H1 (cell line): Measurements from ENCODE around the gene PPP1R12C. TPM values are rescaled to one million over a fixed set of nuclear protein-coding genes. Genes with fewer than 3 reads are reported as not detected.

Experiments
- CTCF ChIA-PET: fragments of 300-600 bp; sonication (Branson Sonifier 250); formaldehyde crosslinking; loops from one replicate; lab custom pipeline; 2021; ENCODE audit not compliant: partially characterized antibody; lab: Charles Lee
- POLR2A ChIA-PET: fragments of 300-600 bp; sonication (Branson Sonifier 250); formaldehyde crosslinking; loops from one replicate; lab custom pipeline; 2021; ENCODE audit warnings: inconsistent platforms; ENCODE audit not compliant: partially characterized antibody; lab: Charles Lee
- DNase-seq, 2 experiments: peaks; one replicate each; pipeline versions ENCODE4 v3.0.0 to v3.0.0-alpha.2; 2010 to 2022; ENCODE audit warnings: low spot score in 2 of 2, low read depth in 1 of 2, mixed read lengths in 1 of 2
- FAIRE-seq: peaks from 2 replicates; lab custom pipeline; 2011; peaks lifted over from hg19 to GRCh38; lab: Jason Lieb, UNC
- H2AFZ ChIP-seq: 2 replicates; pipeline ENCODE4 v1.8.1; 2012; ENCODE audit warnings: low read length, inconsistent platforms
- H2AK5ac ChIP-seq: 2 replicates; pipeline ENCODE4 v1.6.1; 2013; ENCODE audit warnings: low read depth, low read length
- H2BK120ac ChIP-seq: replicated peaks from 2 replicates; pipeline ENCODE3; 2013; ENCODE audit warnings: low read depth, low read length, inconsistent platforms
- H2BK12ac ChIP-seq: 2 replicates; pipeline ENCODE4 v1.6.1; 2013; ENCODE audit warnings: low read depth, low read length
- H2BK15ac ChIP-seq: 2 replicates; pipeline ENCODE4 v1.6.1; 2013; ENCODE audit warnings: low read length
- H2BK20ac ChIP-seq: 2 replicates; pipeline ENCODE4 v1.6.1; 2013; ENCODE audit warnings: low read length
- H2BK5ac ChIP-seq: 2 replicates; pipeline ENCODE4 v1.6.1; 2013; ENCODE audit warnings: low read depth, low read length
- H3K14ac ChIP-seq: 2 replicates; pipeline ENCODE4 v1.6.1; 2013; ENCODE audit warnings: inconsistent platforms; ENCODE audit not compliant: insufficient read length
- H3K18ac ChIP-seq: 2 replicates; pipeline ENCODE4 v1.6.1; 2013; ENCODE audit warnings: low read length; ENCODE audit errors: extremely low read depth
- H3K23ac ChIP-seq: 2 replicates; pipeline ENCODE4 v1.6.1; 2013; ENCODE audit warnings: inconsistent platforms; ENCODE audit not compliant: insufficient read length
- H3K23me2 ChIP-seq: 2 replicates; pipeline ENCODE4 v1.6.1; 2013; ENCODE audit warnings: low read depth, low read length
- H3K27ac ChIP-seq: 2 replicates; pipeline ENCODE4 v1.6.1; 2011; ENCODE audit warnings: low read depth, low read length, inconsistent platforms
- H3K27me3 ChIP-seq, 4 experiments: replicated peaks in 1 of 4; 1 replicate in 1 of 4; 2 replicates in 3 of 4; pipeline versions ENCODE4 v1.6.1 to v1.8.1; 2011 to 2013; ENCODE audit warnings: low read length in 3 of 4, mild to moderate bottlenecking in 3 of 4, inconsistent platforms in 2 of 4, mixed read lengths in 2 of 4, moderate library complexity in 1 of 4; ENCODE audit not compliant: control insufficient read depth in 3 of 4, insufficient read depth in 3 of 4; ENCODE audit errors: extremely low read depth in 1 of 4
- H3K36me3 ChIP-seq, 4 experiments: 2 replicates each; pipeline versions ENCODE4 v1.6.1 to v1.8.1; 2011 to 2013; ENCODE audit warnings: mild to moderate bottlenecking in 4 of 4, low read length in 3 of 4, moderate library complexity in 2 of 4, control low read depth in 1 of 4, inconsistent platforms in 1 of 4; ENCODE audit not compliant: insufficient read depth in 4 of 4, control insufficient read depth in 2 of 4
- H3K4ac ChIP-seq: replicated peaks from 2 replicates; pipeline ENCODE3; 2013; ENCODE audit warnings: low read length, low read depth, mixed read lengths, inconsistent platforms; ENCODE audit not compliant: insufficient read length
- H3K4me1 ChIP-seq, 4 experiments: replicated peaks in 1 of 4; 1 replicate in 1 of 4; 2 replicates in 3 of 4; pipeline versions ENCODE4 v1.6.1 to v1.8.1; 2011 to 2013; ENCODE audit warnings: low read length in 3 of 4, inconsistent platforms in 2 of 4, mixed read lengths in 1 of 4; ENCODE audit not compliant: insufficient read depth in 4 of 4, control insufficient read depth in 3 of 4
- H3K4me2 ChIP-seq, 2 experiments: 2 replicates each; pipeline versions ENCODE4 v1.6.1 to v1.8.1; 2011 to 2013; ENCODE audit warnings: low read depth in 2 of 2, low read length in 2 of 2, control low read depth in 1 of 2, inconsistent platforms in 1 of 2, mild to moderate bottlenecking in 1 of 2; ENCODE audit not compliant: insufficient read depth in 1 of 2
- H3K4me3 ChIP-seq, 4 experiments: fragments of 200-600, 300-600 bp in 1 of 4; sonication (generic), shearing (Covaris generic), sonication (Bioruptor Twin) in 1 of 4; 2 replicates each; pipeline versions ENCODE4 v1.5.1 to v1.8.1; 2011 to 2016; ENCODE audit warnings: low read length in 4 of 4, low read depth in 3 of 4, control low read depth in 2 of 4, inconsistent platforms in 2 of 4, mild to moderate bottlenecking in 2 of 4, mixed read lengths in 1 of 4, moderate library complexity in 1 of 4; ENCODE audit not compliant: insufficient read depth in 2 of 4; ENCODE audit errors: extremely low read depth in 1 of 4
- H3K56ac ChIP-seq: replicated peaks from 2 replicates; pipeline ENCODE3; 2013; ENCODE audit warnings: low read depth, mild to moderate bottlenecking, mixed read lengths, low read length, inconsistent platforms; ENCODE audit not compliant: insufficient read length
- H3K79me1 ChIP-seq: 2 replicates; pipeline ENCODE4 v1.6.1; 2013; ENCODE audit warnings: low read depth, low read length, control low read depth
- H3K79me2 ChIP-seq, 2 experiments: 2 replicates each; pipeline versions ENCODE4 v1.6.1 to v1.8.1; 2012 to 2013; ENCODE audit warnings: low read length in 2 of 2, mild to moderate bottlenecking in 2 of 2, inconsistent platforms in 1 of 2; ENCODE audit not compliant: insufficient read depth in 2 of 2, control insufficient read depth in 1 of 2
- H3K9ac ChIP-seq, 4 experiments: replicated peaks in 1 of 4; 1 replicate in 1 of 4; 2 replicates in 3 of 4; pipeline versions ENCODE4 v1.6.1 to v1.8.1; 2011 to 2013; ENCODE audit warnings: low read depth in 3 of 4, low read length in 3 of 4, control low read depth in 2 of 4, mild to moderate bottlenecking in 2 of 4, moderate library complexity in 2 of 4, inconsistent platforms in 1 of 4; ENCODE audit errors: extremely low read depth in 1 of 4
- H3K9me3 ChIP-seq, 2 experiments: 2 replicates each; pipeline versions ENCODE4 v1.6.1 to v1.8.1; 2012 to 2013; ENCODE audit warnings: mild to moderate bottlenecking in 2 of 2, moderate library complexity in 2 of 2, control low read depth in 1 of 2, inconsistent platforms in 1 of 2, low read depth in 1 of 2, low read length in 1 of 2, mixed read lengths in 1 of 2; ENCODE audit not compliant: insufficient read depth in 2 of 2
- H4K20me1 ChIP-seq, 2 experiments: replicated peaks in 1 of 2; 2 replicates each; pipeline versions ENCODE3 to v1.8.1; 2011 to 2013; ENCODE audit warnings: inconsistent platforms in 2 of 2, low read length in 2 of 2, mild to moderate bottlenecking in 1 of 2; ENCODE audit not compliant: insufficient read depth in 2 of 2, control insufficient read depth in 1 of 2
- H4K5ac ChIP-seq: 2 replicates; pipeline ENCODE4 v1.6.1; 2013; ENCODE audit warnings: low read length, low read depth, mixed read lengths, inconsistent platforms; ENCODE audit not compliant: insufficient read length
- H4K8ac ChIP-seq: 2 replicates; pipeline ENCODE4 v1.8.0; 2013; ENCODE audit warnings: mild to moderate bottlenecking, moderate library complexity, low read length, inconsistent platforms; ENCODE audit not compliant: insufficient read depth; ENCODE audit errors: extremely low read depth
- H4K91ac ChIP-seq: replicated peaks from 2 replicates; pipeline ENCODE3; 2013; ENCODE audit warnings: low read length, mixed read lengths, inconsistent platforms; ENCODE audit not compliant: insufficient read length
- BCL11A ChIP-seq, 2 experiments: IDR thresholded peaks; one replicate each; pipeline ENCODE4 v1.6.1; 2011; ENCODE audit warnings: low read depth in 2 of 2, low read length in 2 of 2, mild to moderate bottlenecking in 2 of 2
- EP300 ChIP-seq, 2 experiments: IDR thresholded peaks; 1 replicate in 1 of 2; 2 replicates in 1 of 2; pipeline ENCODE4 v1.6.1; 2011 to 2012; ENCODE audit warnings: low read depth in 2 of 2, low read length in 2 of 2, mild to moderate bottlenecking in 2 of 2, borderline replicate concordance in 1 of 2, inconsistent platforms in 1 of 2, moderate library complexity in 1 of 2
- HDAC2 ChIP-seq, 2 experiments: fragments of 300-600 bp in 1 of 2; sonication (generic) in 1 of 2; IDR thresholded peaks; 2 replicates each; pipeline ENCODE4 v1.6.1; 2011 to 2012; ENCODE audit warnings: low read depth in 2 of 2, low read length in 2 of 2, mild to moderate bottlenecking in 2 of 2, moderate library complexity in 2 of 2, borderline replicate concordance in 1 of 2, inconsistent platforms in 1 of 2
- JUN ChIP-seq: IDR thresholded peaks from 2 replicates; pipeline ENCODE4 v1.6.1; 2011; ENCODE audit warnings: low read depth, mild to moderate bottlenecking, improper control_type of control experiment, low read length
- KDM1A ChIP-seq: fragments of 200-600, 300-600 bp; sonication (generic); IDR thresholded peaks from 2 replicates; pipeline ENCODE4 v1.7.1; 2016; ENCODE audit warnings: mild to moderate bottlenecking, low read length, borderline replicate concordance
- RNF2 ChIP-seq: fragments of 200-900, 300-1000 bp; sonication (generic); IDR thresholded peaks from 2 replicates; pipeline ENCODE4 v1.7.1; 2016; ENCODE audit warnings: borderline replicate concordance, low read depth, mild to moderate bottlenecking, antibody characterized with exemption, low read length; ENCODE audit not compliant: poor library complexity, severe bottlenecking; ENCODE audit errors: missing control alignments
- RXRA ChIP-seq: IDR thresholded peaks from 2 replicates; pipeline ENCODE4 v1.6.1; 2011; ENCODE audit warnings: low read depth, mild to moderate bottlenecking, low read length, moderate library complexity; ENCODE audit not compliant: insufficient read depth
- SIX5 ChIP-seq: IDR thresholded peaks from 2 replicates; pipeline ENCODE4 v1.6.1; 2011; ENCODE audit warnings: mild to moderate bottlenecking, low read depth, low read length
- SP4 ChIP-seq: IDR thresholded peaks from 2 replicates; pipeline ENCODE4 v1.6.1; 2012; ENCODE audit warnings: low read length, inconsistent platforms
- SUZ12 ChIP-seq: fragments of 200-600 bp; sonication (generic); IDR thresholded peaks from 2 replicates; pipeline ENCODE4 v1.6.1; 2012; ENCODE audit warnings: mild to moderate bottlenecking, inconsistent platforms, low read length, moderate library complexity, mixed read lengths
- WGBS, 2 experiments: shearing (Covaris generic) in 1 of 2; methylation state at CpG; one replicate each; pipeline versions ENCODE4 v1.1.6 to v1.1.7; 2013 to 2015; ENCODE audit warnings: low lambda C conversion rate in 2 of 2, mixed read lengths in 2 of 2, inconsistent platforms in 1 of 2, low coverage in 1 of 2, missing lambda C conversion rate in 1 of 2; ENCODE audit not compliant: insufficient replicate concordance in 2 of 2, insufficient coverage in 1 of 2, insufficient read length in 1 of 2; ENCODE audit errors: extremely low coverage in 1 of 2, missing lambda C conversion rate in 1 of 2; 5-methylcytosine and 5-hydroxymethylcytosine counted together
- polyA plus RNA-seq, 7 experiments: library from polyadenylated mRNA; depleted of rRNA in 3 of 7; stranded (reverse) in 5 of 7; unstranded in 2 of 7; fragments of >200 nt in 5 of 7; fragments of 200-250 nt in 2 of 7; gene quantifications; 1 replicate in 5 of 7; 2 replicates in 1 of 7; 4 replicates in 1 of 7; pipeline versions ENCODE4 v1.2.1 to v1.2.3, GENCODE V29; 2011 to 2013; ENCODE audit warnings: missing spikeins in 2 of 7, mixed read lengths in 2 of 7
- total RNA-seq: library from RNA; stranded (reverse); fragmentation: NEBNext Ultra II Directional; extraction: Animal tissue kit (Norgen Biotek cat#: 25700); gene quantifications from 2 replicates; pipeline ENCODE4 v1.2.1, GENCODE V29; 2021

PPP1R12C gene
- total and polyA plus RNA-seq, 2 of the 8 experiments (the other 6 are each of a cell fraction or from before 2014, with no cell fraction given) = 31.7 to 71.5 TPM

GRCh38 chr19:55117663-55118391 is 390 bp upstream of the PPP1R12C start:
- Histone ChIP-seq H3K56ac (peak overlapping the region; percentile 83), H3K27me3 (no peaks in the 10 kb centered on the region), H2BK120ac (no peak overlapping the region), H3K4ac (no peak overlapping the region), H3K27ac (0 out of 2 replicates have a peak overlapping the region, but pooled peaks have one; percentile 22), H3K18ac (no peak overlapping the region; the same call in 1 of the 2 replicates), H3K4me3 (peak overlapping the region; percentile 69 to 89 (median 79)), H4K91ac (no peak overlapping the region), H3K9me3 (no peaks in the 10 kb centered on the region), H3K23me2 (peaks cover 17% of the 10 kb centered on the region), H3K79me2 (peaks cover 0 to 28% of the 10 kb centered on the region in 2 experiments; a peak in 2 of 4 replicates), H3K4me1 (peaks cover 0 to 23% (median 17%) of the 10 kb centered on the region in 4 experiments; a peak in 5 of 7 replicates), H2BK12ac (0 out of 2 replicates have a peak overlapping the region, but pooled peaks have one; percentile 68), H2AFZ (0 out of 2 replicates have a peak overlapping the region, but pooled peaks have one; percentile 10), H3K23ac (no peak overlapping the region), H2BK5ac (peak overlapping the region; percentile 81), H2AK5ac (no peak overlapping the region), H4K20me1 (peaks cover 18 to 21% of the 10 kb centered on the region in 2 experiments), H3K14ac (no peak overlapping the region), H2BK15ac (no peak overlapping the region), H3K79me1 (peaks cover 25% of the 10 kb centered on the region), H3K36me3 (no peaks in the 10 kb centered on the region), H4K5ac (peak overlapping the region; percentile 57), H3K9ac (peak overlapping the region in 3 of 4 experiments; percentile 5 to 74 (median 25); a peak in 4 of 7 replicates), H4K8ac (no peak overlapping the region; the same call in 1 of the 2 replicates), H3K4me2 (peak overlapping the region; percentile 73 to 99), H2BK20ac (no peak overlapping the region)
- ChIA-PET POLR2A (interaction anchor here (0.6 to 6.4 kb wide), 32 partner anchors 8 to 652 kb away, joined by 3 to 72 read pairs (median 4); partner anchors contain the start of genes BRSK1, HSPBP1 and ZNF628), CTCF (interaction anchor here (0.6 to 2.4 kb wide), 12 partner anchors 12 to 47 kb away, joined by 3 to 7 read pairs (median 4); no protein-coding TSS in a partner anchor)
- DNase-seq = peak; percentile 92 to 93
- FAIRE-seq = peak; percentile 36
- 2% methylated on average over 41 of the region's 44 CpGs; no CpG with 5 or more reads in 1 of the 2 experiments for WGBS, 2 experiments
- TF ChIP-seq RNF2 = no peak
- no peak for TF ChIP-seq JUN
- peak; percentile 89 for TF ChIP-seq SIX5
- TF ChIP-seq SUZ12 = no peak
- no peak; a peak in 1 of 3 replicates for TF ChIP-seq EP300 (IDR thresholded peaks at IDR 0.05; ENCODE audit: borderline replicate concordance in 1 of 2, low read depth in 2 of 2, low read length in 2 of 2)
- TF ChIP-seq SP4 = 0 out of 2 replicates have a peak, but pooled peaks have one; percentile 34
- TF ChIP-seq BCL11A (IDR thresholded peaks at IDR 0.05; ENCODE audit: low read depth in 2 of 2, low read length in 2 of 2) = no peak
- no peak for TF ChIP-seq HDAC2 (IDR thresholded peaks at IDR 0.05; ENCODE audit: borderline replicate concordance in 1 of 2, low read depth in 2 of 2, low read length in 2 of 2)
- no peak for TF ChIP-seq RXRA
- no peak; the same call in 1 of the 2 replicates for TF ChIP-seq KDM1A
